Measurements from ENCODE around the gene SPSB4. TPM values are rescaled to one million over a fixed set of nuclear protein-coding genes. Genes with fewer than 3 reads are reported as not detected.
"Not testable (repeated sequence)": the region's sequence is repeated elsewhere in the genome, so short reads cannot be mapped to it uniquely, and the experiment has no call there.

Gene SPSB4
- total RNA-seq, 3 donors from 2014 or later = 1.3 TPM; not detected in 2

DNA sequence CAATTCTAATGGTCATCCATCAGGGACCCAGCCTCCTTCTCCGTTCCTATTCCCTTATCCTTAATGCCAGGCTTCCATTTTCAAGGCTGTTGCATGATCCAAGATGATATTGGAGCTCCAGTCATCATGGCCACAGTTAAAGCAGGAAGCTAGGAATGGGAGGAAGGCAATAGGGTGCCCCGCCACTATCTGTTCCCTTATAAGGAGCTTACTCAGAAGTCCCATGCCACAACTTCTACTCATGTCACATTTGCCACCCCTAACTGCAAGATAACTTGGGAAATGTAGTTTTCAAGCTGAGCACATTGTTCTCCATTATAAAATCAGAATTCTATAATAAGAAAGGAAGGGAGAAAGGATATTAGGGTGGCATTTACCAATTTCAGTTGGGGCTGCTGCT, 38.6 kb upstream of the SPSB4 start:
- no peaks in the 10 kb centered on the region for H3K27me3 ChIP-seq
- no peak for DNase-seq (ENCODE audit: low spot score in 2 of 2)
- H3K36me3 ChIP-seq = no peaks in the 10 kb centered on the region
- H3K9me3 ChIP-seq = no peaks in the 10 kb centered on the region
- no peak overlapping the region for H3K4me3 ChIP-seq
- intact Hi-C loops (cut with DNase I; ENCODE audit: low total_unique reads) = no loop called here
- TF ChIP-seq POLR2A (IDR thresholded peaks at IDR 0.05) = no peak
- no peak for TF ChIP-seq POLR2AphosphoS5 (IDR thresholded peaks at IDR 0.05)
- TF ChIP-seq CTCF (IDR thresholded peaks at IDR 0.05) = no peak
- H3K27ac ChIP-seq = no peak overlapping the region
- H3K4me1 ChIP-seq = no peaks in the 10 kb centered on the region

- H3K9me3 ChIP-seq = no peaks in the 10 kb centered on the region
- H3K4me1 ChIP-seq = no peaks in the 10 kb centered on the region
- H3K4me3 ChIP-seq = no peak overlapping the region
- H3K27ac ChIP-seq = no peak overlapping the region
- no peak for TF ChIP-seq POLR2A (IDR thresholded peaks at IDR 0.05)
- intact Hi-C loops (cut with DNase I; ENCODE audit: low total_unique reads) = no loop called here
- H3K27me3 ChIP-seq = no peaks in the 10 kb centered on the region
- H3K36me3 ChIP-seq = no peaks in the 10 kb centered on the region
- no peak for DNase-seq (ENCODE audit: low spot score in 2 of 2)
Measured at GRCh38 chr3:141015481-141015880, 35.7 kb upstream of the SPSB4 start.

- DNase-seq (ENCODE audit: low spot score in 2 of 2); H3K4me3 ChIP-seq; H3K4me1 ChIP-seq; H3K36me3 ChIP-seq; intact Hi-C loops (cut with DNase I; ENCODE audit: low total_unique reads); H3K27me3 ChIP-seq; H3K9me3 ChIP-seq; H3K27ac ChIP-seq: not testable (repeated sequence)
Measured at GRCh38 chr3:141017366-141018322, 33.5 kb upstream of the SPSB4 start.

DNA sequence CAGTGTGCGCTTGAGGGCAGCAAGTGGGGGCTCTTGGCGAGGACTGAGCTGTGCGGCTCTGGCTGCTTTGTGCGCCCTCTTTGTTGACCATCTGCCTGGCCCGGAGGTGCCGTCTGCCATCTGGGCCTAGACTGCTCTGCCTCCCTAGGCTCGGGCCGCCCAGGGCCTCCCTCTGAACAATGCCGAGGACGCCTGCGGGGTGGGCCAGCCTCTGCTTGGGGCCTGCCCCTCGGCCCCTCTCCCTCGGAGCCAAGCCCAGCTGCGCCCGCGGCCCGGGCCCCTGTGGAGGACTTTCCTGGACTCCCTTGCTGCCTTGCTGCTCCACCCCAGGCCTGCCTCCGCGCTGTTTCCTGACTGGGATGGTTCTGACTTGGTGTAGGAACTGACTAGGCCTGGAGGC, 31.9 kb upstream of the SPSB4 start:
- H3K36me3 ChIP-seq = no peaks in the 10 kb centered on the region
- no peak for TF ChIP-seq POLR2AphosphoS5 (IDR thresholded peaks at IDR 0.05)
- TF ChIP-seq CTCF (IDR thresholded peaks at IDR 0.05) = no peak
- no peak for TF ChIP-seq POLR2A (IDR thresholded peaks at IDR 0.05)
- intact Hi-C loops (cut with DNase I; ENCODE audit: low total_unique reads) = no loop called here
- no peak for DNase-seq (ENCODE audit: low spot score in 2 of 2)
- H3K9me3 ChIP-seq = no peaks in the 10 kb centered on the region
- H3K4me1 ChIP-seq = no peaks in the 10 kb centered on the region
- no peak overlapping the region for H3K27ac ChIP-seq
- H3K4me3 ChIP-seq = no peak overlapping the region
- H3K27me3 ChIP-seq = no peaks in the 10 kb centered on the region

- intact Hi-C loops (cut with DNase I; ENCODE audit: low total_unique reads) = no loop called here
- Histone ChIP-seq H3K4me3 (no peak overlapping the region), H3K4me1 (no peaks in the 10 kb centered on the region), H3K27ac (no peak overlapping the region), H3K27me3 (no peaks in the 10 kb centered on the region), H3K36me3 (no peaks in the 10 kb centered on the region), H3K9me3 (no peaks in the 10 kb centered on the region)
- no peak for TF ChIP-seq CTCF (IDR thresholded peaks at IDR 0.05)
- no peak for TF ChIP-seq POLR2AphosphoS5 (IDR thresholded peaks at IDR 0.05)
- TF ChIP-seq POLR2A (IDR thresholded peaks at IDR 0.05) = no peak
- no peak for DNase-seq (ENCODE audit: low spot score in 2 of 2)
Measured at GRCh38 chr3:141020143-141020830, 30.9 kb upstream of the SPSB4 start.

DNA sequence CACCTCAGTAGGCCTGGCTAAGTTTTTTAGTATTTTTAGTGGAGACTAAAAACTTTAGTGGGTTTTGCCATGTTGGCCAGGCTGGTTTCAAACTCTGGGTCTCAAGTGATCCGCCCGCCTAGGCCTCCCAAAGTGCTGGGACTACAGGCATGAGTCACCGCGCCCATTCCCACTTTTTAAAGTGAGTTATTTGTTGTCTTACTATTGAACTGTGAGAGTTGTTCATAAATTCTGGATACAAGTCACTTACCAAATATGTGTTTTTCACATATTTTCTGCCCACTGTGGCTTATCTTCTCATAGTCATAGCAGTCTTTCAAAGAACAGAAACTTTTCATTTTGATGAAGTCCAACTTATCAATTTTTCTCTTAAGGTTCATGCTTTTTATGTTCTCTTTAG, 29.9 kb upstream of the SPSB4 start:
- intact Hi-C loops (cut with DNase I; ENCODE audit: low total_unique reads) = no loop called here
- H3K27me3 ChIP-seq = no peaks in the 10 kb centered on the region
- no peaks in the 10 kb centered on the region for H3K9me3 ChIP-seq
- H3K4me3 ChIP-seq = no peak overlapping the region
- H3K36me3 ChIP-seq = no peaks in the 10 kb centered on the region
- DNase-seq (ENCODE audit: low spot score in 2 of 2) = no peak
- H3K4me1 ChIP-seq = no peaks in the 10 kb centered on the region
- H3K27ac ChIP-seq = no peak overlapping the region
- TF ChIP-seq POLR2A (IDR thresholded peaks at IDR 0.05) = no peak
- no peak for TF ChIP-seq CTCF (IDR thresholded peaks at IDR 0.05)
